Measurements from ENCODE around the gene CETP.

CETP gene

DNA sequence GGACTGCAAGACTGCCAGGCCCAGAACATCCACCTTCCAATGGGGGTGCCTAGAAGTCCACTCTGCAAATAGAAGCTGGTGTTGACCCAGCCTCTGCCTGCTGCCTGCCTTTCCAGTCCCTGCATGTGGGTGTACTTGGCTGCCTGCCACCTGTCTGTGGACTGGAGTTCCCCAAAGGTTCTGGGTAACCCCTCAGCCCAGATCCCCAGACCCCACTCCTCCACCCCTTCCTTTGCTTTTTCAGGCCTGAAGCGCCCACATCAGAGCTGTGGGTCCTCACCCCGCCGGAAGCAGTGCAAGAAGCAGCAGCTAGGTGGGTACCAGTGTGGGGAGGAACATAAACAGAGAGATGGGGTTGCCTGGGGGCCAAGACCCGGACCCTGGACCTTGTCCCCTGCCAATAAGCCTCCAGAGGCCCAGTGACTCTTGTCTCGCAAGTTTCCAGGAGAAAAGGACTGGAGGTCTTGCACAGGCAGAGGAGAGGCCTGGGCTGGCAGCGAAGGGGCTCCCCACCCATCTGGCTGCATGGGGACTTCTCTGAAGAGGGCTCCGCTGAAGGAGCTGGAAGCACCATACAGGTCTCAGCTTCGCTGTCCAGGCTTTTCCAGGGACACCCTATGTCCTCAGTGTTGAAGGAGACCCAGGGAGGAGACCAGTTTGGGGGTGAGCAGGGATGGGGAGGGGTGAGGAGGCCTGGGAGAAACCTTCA lies 61.9 kb downstream of the CETP start:
- DNase-seq, result no peak

GRCh38 chr16:57024894-57025680 lies 63.3 kb downstream of the CETP start:
- no peak for DNase-seq

GRCh38 chr16:57025941-57026777 lies 64.4 kb downstream of the CETP start:
- no peak for DNase-seq

DNA sequence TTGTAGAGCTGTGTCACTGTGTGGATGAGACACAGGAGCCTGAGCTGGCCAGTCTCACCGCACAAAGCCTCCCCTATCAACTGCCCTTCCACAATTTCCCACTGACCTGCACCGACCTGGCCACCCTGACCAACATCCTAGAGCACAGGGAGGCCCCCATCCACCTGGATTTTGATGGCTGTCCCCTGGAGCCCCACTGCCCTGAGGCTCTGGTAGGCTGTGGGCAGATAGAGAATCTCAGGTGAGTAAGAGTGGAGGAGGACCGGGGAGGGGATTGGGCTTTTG lies 65.0 kb downstream of the CETP start:
- DNase-seq, result no peak

DNA sequence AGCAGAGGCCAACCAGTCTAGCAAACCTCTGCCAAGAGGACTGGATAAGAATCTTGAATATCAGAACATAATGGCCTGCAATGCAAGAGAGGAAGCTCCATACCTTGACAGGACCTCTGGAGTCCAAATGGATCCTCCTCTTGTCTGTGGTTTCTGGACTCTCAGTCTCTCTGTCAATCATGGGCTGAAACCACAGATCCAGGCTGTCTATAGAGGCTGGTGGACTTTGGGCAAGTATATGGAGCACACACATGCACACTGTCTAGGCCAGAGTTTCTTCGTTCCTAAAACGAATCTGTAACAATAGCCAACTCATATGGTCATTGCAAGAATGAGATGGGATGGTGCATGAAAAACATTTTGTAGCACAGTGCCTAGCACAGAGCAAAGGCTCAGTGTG lies 65.3 kb downstream of the CETP start:
- DNase-seq, result no peak

DNA sequence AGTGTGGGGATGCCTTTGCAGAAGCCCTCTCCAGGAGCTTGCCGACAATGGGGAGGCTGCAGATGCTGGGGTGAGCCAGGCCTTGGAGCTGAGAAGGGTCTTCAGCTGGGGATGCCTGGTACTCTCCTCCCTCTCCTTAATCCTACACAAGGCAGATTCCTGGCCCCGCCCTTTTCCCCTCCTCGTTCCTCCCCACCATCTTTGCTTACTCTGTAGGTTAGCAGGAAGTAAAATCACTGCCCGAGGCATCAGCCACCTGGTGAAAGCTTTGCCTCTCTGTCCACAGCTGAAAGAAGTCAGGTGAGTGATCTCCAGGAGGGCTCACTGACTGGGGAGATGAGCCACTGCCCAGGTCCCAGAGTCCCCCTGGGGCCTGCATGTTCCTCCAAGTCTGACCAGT lies 66.3 kb downstream of the CETP start:
- no peak for DNase-seq

GRCh38 chr16:57029161-57030160 lies 67.7 kb downstream of the CETP start:
- peak; percentile 48 for DNase-seq

- DNase-seq, result no peak
Measured at GRCh38 chr16:57030346-57030902, 68.7 kb downstream of the CETP start.

DNA sequence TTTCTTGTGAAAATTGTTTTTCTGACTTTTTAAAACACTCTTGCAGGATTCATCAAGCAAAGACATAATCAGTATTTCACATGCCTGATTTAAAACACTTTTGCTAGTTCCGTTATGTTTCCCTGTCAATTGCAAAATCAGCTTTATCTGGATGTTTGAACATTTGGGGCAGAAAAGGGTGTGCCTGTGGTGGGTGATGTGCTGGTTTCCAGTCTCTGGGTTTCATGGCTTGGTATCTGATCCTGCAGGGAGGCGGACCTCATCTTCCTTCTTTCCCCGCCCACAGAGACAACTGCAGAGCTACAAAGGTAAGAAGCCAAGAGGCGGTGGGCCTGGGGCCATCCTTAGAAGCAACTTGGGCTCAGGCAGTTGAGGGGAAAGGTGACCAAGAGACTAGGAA lies 69.4 kb downstream of the CETP start:
- DNase-seq, result no peak

GRCh38 chr16:57032346-57032745 lies 70.6 kb downstream of the CETP start:
- no peak for DNase-seq

- no peak for DNase-seq
Measured at GRCh38 chr16:57032931-57033330, 71.2 kb downstream of the CETP start.

Data from fibroblast of skin of right quadriceps (primary cell).